Adrenal gland (tissue), 5 donors: ENCODE measurements around the gene IQSEC2.

Source experiments
- CTCF ChIP-seq, 6 experiments: fragments of 450-650 bp in 4 of 6; fragments of 200-600 bp in 2 of 6; sonication (generic) in 1 of 6; IDR thresholded peaks; 1 replicate in 5 of 6; 2 replicates in 1 of 6; pipeline versions ENCODE4 v1.5.1 to v1.8.0; 2016 to 2021; ENCODE audit warnings: antibody characterized with exemption in 6 of 6, mild to moderate bottlenecking in 2 of 6, moderate library complexity in 1 of 6
- POLR2A ChIP-seq, 2 donors: fragments of 450-650 bp; IDR thresholded peaks; one replicate each; pipeline ENCODE4 v1.6.1; 2017; ENCODE audit warnings: antibody characterized with exemption in 2 of 2, mild to moderate bottlenecking in 2 of 2, moderate library complexity in 1 of 2
- donor health status: DM: no; HTN: no; CAD: no.

- TF ChIP-seq CTCF (IDR thresholded peaks at IDR 0.05) (no peak), POLR2A (IDR thresholded peaks at IDR 0.05) (no peak)
Measured at GRCh38 chrX:53247928-53248327, 33.5 kb downstream of the IQSEC2 start.
